Right forelimb (tissue), 1 donor: ENCODE results near the gene ADORA2A.

ENCODE experiments used
- DNase-seq: peaks from one replicate; pipeline ENCODE4 v3.0.0-alpha.2; 2018

Gene ADORA2A

DNA sequence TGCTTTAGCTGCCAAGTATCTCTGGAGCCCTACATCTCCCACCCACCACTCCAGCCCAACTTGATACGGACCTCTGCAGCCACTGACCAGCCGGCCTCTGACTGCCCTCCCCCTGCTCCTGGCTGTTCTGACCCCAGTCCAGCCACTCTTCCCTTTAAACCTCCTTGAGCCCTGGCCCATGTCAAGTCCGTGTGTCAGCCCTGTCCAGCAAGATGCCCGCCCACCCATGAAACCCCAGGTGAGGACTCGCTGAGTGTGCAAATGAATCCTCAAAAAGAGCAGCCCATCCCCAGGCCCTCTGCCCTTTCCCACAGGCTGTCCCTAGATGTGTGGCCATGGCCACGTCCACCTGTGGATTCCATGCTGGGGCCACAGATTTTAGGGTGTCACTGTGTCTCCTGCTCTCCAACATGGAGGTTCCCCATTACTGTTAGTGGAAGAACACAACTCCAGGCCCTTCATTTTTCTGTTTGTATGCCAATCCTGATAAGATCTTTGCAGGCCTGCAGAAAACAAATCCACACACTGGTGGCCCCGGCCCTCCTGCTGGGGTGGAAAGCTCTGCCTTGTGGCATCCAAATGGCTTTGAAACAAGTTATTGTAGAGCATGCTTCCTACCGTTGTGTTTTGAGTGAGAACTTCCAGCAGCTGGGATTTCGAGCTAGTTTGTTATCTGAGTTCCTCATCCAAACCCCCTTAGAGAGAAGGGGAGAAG, 22.7 kb upstream of the ADORA2A start:
- no peak for DNase-seq

DNA sequence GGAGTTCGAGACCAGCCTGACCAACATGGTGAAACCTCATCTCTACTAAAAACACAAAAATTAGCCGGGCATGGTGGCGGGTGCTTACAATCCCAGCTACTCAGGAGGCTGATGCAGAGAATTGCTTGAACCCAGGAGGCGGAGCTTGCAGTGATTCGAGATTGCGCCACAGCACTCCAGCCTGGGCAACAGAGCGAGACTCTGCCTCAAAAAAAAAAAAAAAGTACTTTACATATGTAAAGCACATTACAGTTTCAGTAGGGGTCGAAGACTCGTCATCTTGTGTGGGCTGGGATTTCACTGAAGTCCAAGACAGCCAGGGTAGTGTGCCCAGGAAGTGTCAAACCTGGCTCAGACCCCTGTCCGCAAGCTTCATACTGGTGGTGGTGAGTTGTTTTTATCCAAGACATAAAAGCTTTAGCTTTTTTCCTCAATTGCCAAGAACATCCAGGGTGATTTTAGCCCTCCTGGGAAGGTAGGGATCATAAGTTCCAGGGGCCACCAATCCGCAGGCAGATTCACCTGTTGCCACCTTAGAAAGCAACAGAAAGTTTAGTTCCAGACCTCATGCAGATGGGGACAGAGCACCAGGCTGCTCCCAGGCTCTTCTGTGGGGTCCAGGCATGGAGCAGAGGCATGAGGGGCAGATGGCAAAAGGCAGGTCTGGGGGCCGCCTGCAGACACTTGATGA, 21.6 kb upstream of the ADORA2A start:
- DNase-seq = no peak

DNA sequence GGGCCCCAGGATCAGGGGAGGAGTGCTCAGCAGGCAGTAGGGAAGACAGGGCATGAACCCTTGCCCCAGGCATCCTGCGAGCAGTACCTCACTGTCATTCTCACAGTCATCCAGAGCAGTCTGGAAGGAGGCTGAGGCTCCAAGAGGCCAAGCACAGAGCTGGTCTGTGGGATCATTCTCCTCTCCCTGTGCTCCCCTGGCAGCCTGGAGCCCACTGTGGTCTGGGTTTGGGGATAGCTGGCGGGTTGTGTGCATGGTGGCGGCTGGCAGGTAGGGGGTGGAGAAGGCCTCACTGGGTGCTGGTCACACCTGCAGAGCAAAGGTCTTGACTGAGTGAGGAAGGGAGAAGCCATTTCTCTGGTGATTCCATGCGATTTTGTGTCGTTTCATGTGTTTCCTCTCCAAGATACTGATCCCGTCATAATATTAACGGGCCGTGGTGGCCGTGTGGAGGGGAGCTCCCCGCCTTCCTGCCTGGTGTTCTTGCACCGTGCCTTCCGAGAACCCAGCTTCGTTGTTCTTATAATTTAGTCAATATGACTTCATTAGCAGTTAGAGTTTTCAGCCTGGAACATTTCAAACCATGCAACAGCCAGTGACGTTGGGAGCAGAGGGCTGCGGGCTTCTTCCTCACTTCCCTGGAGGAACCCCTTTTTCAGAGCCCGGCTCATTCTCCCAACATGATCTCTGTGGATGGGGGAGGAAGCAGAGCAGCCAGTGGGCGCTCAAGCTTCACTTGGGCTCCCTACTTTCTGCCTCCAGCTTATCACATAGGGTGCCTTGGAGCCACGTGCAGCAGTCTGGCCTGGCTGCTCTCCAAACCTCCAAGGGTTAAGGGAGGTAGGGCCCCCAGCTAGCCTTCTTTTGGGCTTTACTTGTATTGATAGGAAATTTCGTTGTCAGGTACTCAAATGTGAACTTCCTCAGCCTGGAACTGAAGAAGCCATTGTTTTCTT, 20.8 kb upstream of the ADORA2A start:
- DNase-seq = no peak

- DNase-seq = no peak
These were observed 20.1 kb upstream of the ADORA2A start for GRCh38 chr22:24407278-24407665.

DNA sequence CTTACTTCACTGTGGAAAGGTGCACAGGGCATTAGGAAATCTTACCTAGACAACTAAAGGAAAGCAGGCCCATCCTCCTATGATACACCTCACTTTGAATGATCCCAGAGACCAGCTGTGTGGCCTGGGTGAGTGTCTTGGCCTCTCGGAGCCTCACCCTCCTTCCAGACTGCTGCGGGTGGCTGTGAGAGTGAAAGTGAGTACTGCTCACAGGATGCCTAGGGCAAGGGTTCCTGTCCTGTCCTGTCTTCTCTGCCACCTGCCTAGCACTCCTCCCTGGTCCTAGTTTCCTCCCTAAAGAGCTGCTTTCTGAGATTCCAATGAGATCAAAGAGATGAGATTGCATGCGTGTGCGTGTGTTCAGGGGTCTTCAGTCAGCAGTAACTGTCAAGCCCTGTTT, 19.5 kb upstream of the ADORA2A start:
- DNase-seq = no peak

- DNase-seq = no peak
These were observed 18.8 kb upstream of the ADORA2A start for GRCh38 chr22:24408630-24409029.

DNA sequence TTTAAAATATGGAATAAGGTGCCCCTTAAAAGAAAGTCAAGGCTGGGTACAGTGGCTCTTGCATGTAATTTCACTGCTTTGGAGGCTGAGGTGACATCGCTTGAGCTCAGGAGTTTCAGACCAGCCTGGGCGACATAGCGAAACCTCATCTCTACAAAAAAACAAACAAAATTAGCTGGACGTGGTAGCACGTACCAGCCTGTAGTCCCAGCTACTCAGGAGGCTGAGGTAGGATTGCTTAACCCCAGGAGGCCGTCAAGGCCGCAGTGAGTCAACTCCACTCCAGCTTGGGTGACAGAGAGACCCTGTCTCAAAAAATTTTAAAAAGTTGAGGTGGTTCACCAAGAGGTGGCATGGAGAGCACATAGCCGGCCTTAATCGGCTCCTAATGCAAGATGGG, 17.7 kb upstream of the ADORA2A start:
- no peak for DNase-seq

GRCh38 chr22:24410110-24410856, 17.1 kb upstream of the ADORA2A start:
- no peak for DNase-seq

DNA sequence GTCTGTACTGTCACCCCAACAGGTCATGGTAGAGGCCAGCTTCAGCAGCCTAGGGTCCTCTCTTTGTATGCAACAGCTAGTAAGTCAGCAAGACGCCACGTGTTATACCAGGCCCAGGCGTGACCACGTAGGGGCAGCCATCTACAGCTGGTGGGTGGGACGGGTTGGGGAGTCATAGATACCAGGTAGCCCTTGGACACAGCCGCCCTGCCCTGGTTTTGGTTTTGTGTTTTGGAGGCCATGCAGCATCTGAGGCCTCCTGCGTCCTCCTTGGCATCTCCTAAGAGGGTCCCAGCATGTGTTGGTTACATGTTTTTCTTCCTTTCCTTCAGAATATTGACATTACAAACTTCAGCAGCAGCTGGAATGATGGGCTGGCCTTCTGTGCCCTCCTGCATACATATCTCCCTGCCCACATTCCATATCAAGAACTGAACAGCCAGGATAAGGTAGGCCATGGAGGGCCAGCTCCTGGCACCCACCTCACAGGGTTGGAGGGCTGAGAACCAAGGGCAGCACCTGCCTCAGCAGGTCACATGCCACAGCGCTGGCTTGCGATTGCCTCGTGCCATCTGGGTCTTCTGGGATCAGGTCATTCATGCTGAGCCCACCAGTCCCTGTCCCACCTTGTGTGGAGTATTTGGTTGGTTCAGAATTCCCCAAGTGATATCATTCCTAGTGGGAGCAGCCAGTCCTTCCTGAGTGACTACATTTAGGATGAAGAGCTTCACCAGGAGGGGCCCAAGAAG, 16.0 kb upstream of the ADORA2A start:
- no peak for DNase-seq

GRCh38 chr22:24412274-24412673, 15.1 kb upstream of the ADORA2A start:
- DNase-seq = no peak

GRCh38 chr22:24413271-24413670, 14.1 kb upstream of the ADORA2A start:
- DNase-seq = no peak

GRCh38 chr22:24413736-24414385, 13.5 kb upstream of the ADORA2A start:
- DNase-seq = no peak

DNA sequence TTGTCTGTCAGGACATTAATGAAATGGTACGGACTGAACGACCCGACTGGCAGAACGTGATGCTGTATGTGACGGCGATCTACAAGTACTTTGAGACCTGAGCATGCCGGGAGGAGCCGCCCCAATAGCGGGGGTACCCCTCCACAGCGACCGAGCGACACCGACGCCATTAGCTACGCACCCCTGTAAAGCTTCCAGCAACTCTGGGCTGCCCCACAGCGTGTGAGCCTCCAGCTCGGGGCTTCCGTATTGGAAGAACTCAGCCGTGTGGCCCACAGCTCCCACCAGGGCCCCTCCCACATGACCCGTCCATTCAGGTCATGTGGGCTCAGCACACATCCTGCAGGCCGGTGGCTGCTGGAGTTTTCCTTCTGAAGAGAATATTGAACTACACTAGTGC, 12.9 kb upstream of the ADORA2A start:
- no peak for DNase-seq

- no peak for DNase-seq
These were observed 12.1 kb upstream of the ADORA2A start for GRCh38 chr22:24414984-24415945.

GRCh38 chr22:24416095-24416494, 11.3 kb upstream of the ADORA2A start:
- no peak for DNase-seq

GRCh38 chr22:24416611-24417010, 10.8 kb upstream of the ADORA2A start:
- DNase-seq = no peak

GRCh38 chr22:24417200-24417599, 10.2 kb upstream of the ADORA2A start:
- DNase-seq = no peak

- no peak for DNase-seq
These were observed 9.3 kb upstream of the ADORA2A start for GRCh38 chr22:24417901-24418641.

- no peak for DNase-seq
These were observed 8.5 kb upstream of the ADORA2A start for GRCh38 chr22:24418786-24419474.
